ENCODE data around the gene MLLT3. TPM values are rescaled to one million over a fixed set of nuclear protein-coding genes. Genes with fewer than 3 reads are reported as not detected.

MLLT3 gene
- polyA plus RNA-seq, 12 donors = 52.4 to 110 (median 69.0) TPM; not detected in 1

DNA sequence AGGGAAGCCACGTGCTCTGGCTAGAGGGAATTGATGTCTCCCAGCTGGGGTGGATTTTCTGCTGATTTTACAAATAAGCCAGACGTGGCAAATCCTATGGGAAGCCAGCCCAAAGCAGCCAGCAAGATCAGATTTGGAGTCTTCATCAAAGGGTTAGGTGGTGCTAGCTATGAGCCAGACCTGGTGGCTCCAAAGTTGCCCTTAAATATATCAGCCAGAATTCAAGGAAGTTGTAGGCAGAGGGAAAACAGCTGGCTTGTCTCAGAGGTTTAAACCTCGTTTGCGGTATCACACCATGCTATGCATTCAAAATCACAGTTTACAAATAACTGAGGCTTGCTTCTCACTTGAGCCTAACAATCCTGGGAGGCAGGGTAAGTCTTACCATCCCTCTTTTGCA lies 313.2 kb downstream of the MLLT3 start:
- no peak for DNase-seq

DNA sequence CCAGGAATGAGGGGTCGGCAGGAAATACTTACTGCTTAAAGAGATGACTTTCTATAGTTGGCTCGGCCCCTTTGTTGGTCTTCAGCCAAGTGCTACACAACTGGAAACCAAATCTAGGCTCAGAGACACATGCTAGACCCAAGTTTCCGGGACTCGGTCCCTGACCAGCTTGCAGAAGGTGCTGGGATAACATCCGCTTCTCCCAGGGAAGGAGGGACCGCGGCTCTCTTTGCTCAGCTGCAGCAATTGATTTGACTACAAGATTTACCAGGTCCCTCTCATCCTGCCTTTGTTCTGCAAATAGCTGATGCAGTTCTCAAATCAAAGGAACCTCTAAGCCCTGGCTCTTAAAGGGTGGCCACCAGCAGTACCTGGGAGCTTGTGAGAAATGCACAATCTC lies 314.7 kb downstream of the MLLT3 start:
- DNase-seq = peak; percentile 11

DNA sequence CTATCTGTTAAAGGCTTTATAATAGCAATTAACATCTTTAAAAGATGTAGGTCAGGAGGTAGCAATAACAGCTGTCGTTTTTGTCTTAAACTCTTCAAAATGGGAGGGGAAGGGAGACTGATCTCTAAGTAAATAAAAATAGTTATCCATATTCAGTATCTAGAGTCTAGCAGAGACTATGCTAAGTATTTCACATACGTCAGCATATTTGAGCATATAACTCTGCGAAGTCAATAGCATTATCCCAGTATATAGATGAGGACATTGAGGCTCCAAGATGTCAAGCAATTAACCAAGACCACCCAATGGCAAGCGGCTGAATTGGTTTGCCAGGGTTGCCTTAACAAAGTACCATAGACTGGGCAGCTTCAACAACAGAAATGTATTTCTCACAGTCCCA lies 316.8 kb downstream of the MLLT3 start:
- DNase-seq = no peak

DNA sequence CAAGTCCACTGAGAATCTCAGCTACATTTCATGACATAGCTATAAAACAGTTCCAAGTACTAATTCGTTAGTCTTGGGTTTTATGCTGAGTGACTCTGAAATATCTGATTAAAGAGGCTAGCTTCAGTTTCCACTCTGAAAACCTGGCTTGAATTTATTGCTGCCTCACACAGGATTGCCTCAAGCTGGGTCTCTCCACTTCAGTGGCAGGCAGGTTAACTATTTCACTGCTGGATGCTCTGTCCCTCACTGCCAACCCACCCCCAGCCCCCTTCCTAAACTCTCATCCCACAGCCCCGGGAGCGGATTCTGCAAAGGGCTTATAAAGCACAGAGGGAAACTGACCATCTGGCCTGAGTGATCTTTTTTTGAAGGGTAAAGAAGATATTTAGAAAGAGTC lies 318.3 kb downstream of the MLLT3 start:
- no peak for DNase-seq

DNA sequence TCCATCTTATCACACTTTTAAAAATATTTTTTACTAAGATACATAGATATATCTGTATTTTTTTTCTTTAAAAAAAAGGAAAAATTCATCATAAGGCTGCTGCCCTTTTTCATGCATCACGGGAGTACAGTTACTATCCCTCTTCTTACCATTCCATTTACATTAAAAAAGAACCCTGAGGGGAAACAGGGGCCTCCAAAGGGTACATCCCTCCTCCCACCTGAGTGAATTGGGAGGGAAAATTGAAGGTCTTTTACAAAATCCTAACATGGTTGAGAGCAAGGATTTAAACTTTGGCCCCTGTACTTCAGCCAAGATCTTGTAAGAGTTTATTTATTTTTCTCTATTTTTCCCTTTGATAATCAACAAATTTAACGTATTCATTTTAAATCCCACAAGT lies 319.2 kb downstream of the MLLT3 start:
- DNase-seq = no peak

DNA sequence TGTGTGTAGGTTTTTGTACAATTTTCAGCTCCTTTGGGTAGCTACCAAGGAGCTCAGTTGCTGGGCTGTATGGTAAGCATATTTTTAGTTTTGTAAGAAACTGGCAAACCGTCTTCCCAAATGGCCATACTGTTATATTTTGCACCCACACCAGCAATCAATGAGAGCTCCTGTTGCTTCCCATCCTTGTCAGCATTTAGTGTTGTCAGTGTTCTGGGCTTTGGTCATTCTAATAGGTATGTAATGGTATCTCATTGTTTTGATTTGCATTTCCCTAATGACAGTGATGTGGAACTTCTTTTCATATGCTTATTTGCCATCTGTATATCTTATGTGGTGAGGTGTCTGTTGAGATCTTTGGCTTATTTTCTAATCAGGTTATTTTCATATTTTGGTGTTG lies 320.1 kb downstream of the MLLT3 start:
- DNase-seq = no peak

DNA sequence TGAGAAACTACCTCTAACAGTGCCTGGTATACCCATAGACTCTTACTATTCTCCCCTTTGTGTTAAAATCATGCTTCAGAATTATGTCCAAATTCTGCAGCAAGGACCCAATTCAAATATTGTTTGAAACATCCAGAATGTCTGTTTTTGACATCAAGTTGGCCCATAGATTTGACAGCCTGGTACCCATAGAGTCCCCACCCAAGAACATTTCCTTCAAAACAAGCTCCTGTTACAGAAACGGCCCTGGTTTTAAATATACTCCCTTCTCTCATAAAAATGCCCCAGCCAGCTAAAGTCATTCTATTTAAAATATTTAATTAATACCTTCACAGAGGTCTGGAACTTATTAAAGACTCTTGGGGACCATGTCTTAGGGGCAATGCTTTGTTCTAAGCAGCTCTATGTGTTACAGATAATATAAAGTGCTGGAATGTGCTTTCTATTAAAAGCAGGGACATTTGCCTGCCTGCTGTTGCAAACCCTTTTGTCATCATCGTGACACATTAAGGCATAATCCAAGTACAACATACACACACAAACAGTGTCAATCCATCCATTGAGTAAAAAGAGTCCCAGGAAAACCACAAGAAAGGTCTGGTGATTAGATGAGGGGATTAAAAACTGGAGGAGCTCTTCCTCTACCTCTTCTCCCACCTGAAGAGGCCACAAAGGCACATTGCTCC lies 321.7 kb downstream of the MLLT3 start:
- DNase-seq = no peak

DNA sequence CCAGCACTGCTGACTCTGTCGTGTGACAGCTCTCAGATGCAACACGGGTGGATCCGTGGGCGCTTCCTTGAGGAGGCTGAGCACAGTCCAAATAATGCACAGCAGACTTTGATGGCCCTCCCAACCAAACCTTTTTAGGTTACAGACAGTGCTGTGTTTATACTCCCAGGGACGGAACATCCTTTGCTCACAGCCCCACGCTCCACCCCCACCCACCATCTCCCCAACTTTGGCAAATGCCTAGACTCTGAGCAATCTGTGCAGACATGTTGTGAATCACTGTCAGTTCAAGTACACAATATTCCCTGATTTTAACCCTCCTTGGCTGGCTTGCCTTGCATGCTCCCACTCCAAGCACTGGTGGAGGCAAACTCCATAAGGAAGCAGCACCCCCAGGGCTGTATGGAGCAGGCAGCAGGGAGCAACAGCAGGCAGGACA lies 324.6 kb downstream of the MLLT3 start:
- no peak for DNase-seq

DNA sequence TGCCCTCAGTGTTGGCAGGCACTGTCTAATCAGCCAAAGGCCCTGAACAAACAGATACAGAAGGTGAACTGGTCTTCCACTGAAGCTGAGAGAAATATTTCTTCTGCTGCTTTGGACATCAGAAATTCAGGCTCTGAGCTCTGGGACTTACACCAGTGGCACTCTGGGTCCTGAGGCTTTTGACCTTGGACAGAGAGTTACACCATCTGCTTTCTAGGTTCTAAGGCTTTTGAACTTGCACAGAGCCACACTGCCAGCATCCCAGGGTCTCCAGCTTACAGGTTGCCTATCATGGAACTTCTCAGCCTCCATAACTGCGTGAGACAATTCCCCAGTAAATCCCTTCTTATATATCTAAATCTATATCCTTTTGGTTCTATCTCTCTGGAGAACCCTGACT lies 326.7 kb downstream of the MLLT3 start:
- no peak for DNase-seq

DNA sequence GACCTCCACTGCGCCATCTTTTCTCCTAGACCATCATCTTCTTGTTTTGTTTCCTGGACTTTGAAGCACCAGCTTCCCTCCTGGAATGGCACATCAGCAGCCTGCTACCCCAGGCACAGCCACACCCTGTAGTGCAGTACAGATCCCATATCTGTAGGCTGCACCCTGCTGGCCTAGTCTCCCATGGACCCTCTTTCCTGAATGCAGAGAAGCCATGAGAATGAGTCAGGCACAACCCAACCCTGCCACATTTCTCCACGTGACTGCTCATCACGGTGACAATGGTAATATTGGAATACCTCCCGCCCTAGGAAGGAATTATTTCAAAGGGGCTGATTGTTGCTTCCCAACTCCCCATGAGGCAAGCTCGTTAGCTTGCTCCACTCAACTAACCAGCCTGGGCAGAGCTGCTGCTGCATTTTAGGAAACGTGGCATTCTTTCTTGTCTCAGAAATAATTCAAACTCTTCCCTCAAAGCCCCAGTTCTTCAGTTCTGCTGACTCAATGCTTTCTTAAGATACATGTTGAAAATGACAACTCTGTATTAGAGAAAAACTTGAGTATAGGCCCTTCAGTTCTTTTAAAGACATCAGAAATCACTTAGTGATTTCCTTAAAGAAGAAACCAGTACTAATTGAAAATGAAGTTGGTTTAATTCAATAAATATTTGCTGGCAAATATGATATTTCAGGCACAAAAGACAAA lies 328.1 kb downstream of the MLLT3 start:
- DNase-seq = no peak

DNA sequence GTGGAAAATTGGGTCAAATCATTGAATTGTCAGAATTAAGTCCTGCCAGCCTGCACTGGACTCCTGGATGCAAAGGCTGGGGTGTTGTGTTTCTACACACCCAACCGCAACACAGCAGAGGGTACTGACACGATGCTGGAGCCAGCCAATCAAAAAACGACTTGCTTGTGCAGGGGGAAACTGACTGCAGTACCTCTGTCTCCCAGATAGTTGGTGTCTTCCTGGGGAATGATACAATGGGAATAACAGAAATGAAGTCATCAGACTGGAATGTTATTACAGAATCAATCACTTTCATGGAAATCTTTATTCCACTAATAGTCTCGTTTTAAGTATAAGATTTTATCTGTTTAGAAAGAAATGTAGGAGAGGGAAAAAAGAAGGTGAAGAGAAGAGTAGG lies 330.3 kb downstream of the MLLT3 start:
- no peak for DNase-seq

Other genes with a start within 250 kb of the MLLT3 start
- gene FOCAD, start 61.8 kb upstream of the MLLT3 start, polyA plus RNA-seq (ENCODE audit: insufficient read length in 12 of 12) = 10 to 100 TPM in 11 of 12 donors, not detected in 1; 14.9 to 24.1 (median 19.4) TPM

All from muscle of arm (tissue), 12 donors.